Adrenal gland (tissue), 5 donors: Measurements from ENCODE around the gene PPFIA1.

Source experiments
- CTCF ChIP-seq, 6 experiments: fragments of 450-650 bp in 4 of 6; fragments of 200-600 bp in 2 of 6; sonication (generic) in 1 of 6; IDR thresholded peaks; 1 replicate in 5 of 6; 2 replicates in 1 of 6; pipeline versions ENCODE4 v1.5.1 to v1.8.0; 2016 to 2021; ENCODE audit warnings: antibody characterized with exemption in 6 of 6, mild to moderate bottlenecking in 2 of 6, moderate library complexity in 1 of 6
- POLR2A ChIP-seq, 2 donors: fragments of 450-650 bp; IDR thresholded peaks; one replicate each; pipeline ENCODE4 v1.6.1; 2017; ENCODE audit warnings: antibody characterized with exemption in 2 of 2, mild to moderate bottlenecking in 2 of 2, moderate library complexity in 1 of 2
- donor health status: DM: no; HTN: no; CAD: no.

- no peak for TF ChIP-seq CTCF (IDR thresholded peaks at IDR 0.05)
- no peak for TF ChIP-seq POLR2A (IDR thresholded peaks at IDR 0.05)
Observed at GRCh38 chr11:70415642-70416395, 145.3 kb downstream of the PPFIA1 start.
